Measurements from ENCODE around the gene KCTD4. TPM values are rescaled to one million over a fixed set of nuclear protein-coding genes. Genes with fewer than 3 reads are reported as not detected.

Gene KCTD4
- polyA plus RNA-seq, 3 donors = 0.12 TPM; not detected in 2

GRCh38 chr13:45238945-45239795 lies 38.3 kb upstream of the KCTD4 start:
- no peaks in the 10 kb centered on the region for H3K4me1 ChIP-seq (ENCODE audit: control insufficient read depth in 1 of 2, insufficient read depth in 2 of 2, low read length in 2 of 2)
- no peak overlapping the region for H3K4me3 ChIP-seq (replicated peaks in 1 of 3; ENCODE audit: low read depth in 2 of 3, low read length in 3 of 3)
- Mint-ChIP-seq H3K36me3 (peaks cover 7 to 10% of the 10 kb centered on the region in 2 donors), H3K4me3 (no peak overlapping the region), H3K27me3 (ENCODE audit: low read depth in 3 of 3) (peaks cover 1 to 3% (median 2%) of the 10 kb centered on the region in 3 donors), H3K4me1 (peaks cover 5% of the 10 kb centered on the region), H3K9me3 (no peaks in the 10 kb centered on the region), H3K27ac (peak overlapping the region in 2 of 7 donors; percentile 56 to 66)
- no peak overlapping the region for H2AFZ ChIP-seq (ENCODE audit: insufficient read depth, low read depth, low read length, poor library complexity, severe bottlenecking)
- H3K27me3 ChIP-seq (ENCODE audit: control insufficient read depth in 2 of 2, insufficient read depth in 2 of 2, low read length in 2 of 2) = no peaks in the 10 kb centered on the region
- H3K36me3 ChIP-seq (replicated peaks in 1 of 2; ENCODE audit: control insufficient read depth in 1 of 2, insufficient read depth in 2 of 2, low read length in 2 of 2) = peaks cover 2 to 7% of the 10 kb centered on the region in 2 donors
- no peak overlapping the region for H3K27ac ChIP-seq (ENCODE audit: low read depth in 1 of 2, low read length in 2 of 2)
- 100% methylated on average over 1 of the region's 4 CpGs for WGBS (ENCODE audit: insufficient coverage)
- no peaks in the 10 kb centered on the region for H3K9me3 ChIP-seq (replicated peaks in 1 of 2; ENCODE audit: control insufficient read depth in 1 of 2, insufficient read depth in 1 of 2, low read length in 2 of 2)
- intact Hi-C loops (cut with micrococcal nuclease) = no loop called here
- H3K9ac ChIP-seq (ENCODE audit: insufficient read depth, low read length, poor library complexity, severe bottlenecking) = no peak overlapping the region
- no peak for DNase-seq
- H4K20me1 ChIP-seq (ENCODE audit: insufficient read depth, low read length) = peaks cover 9% of the 10 kb centered on the region
- no peaks in the 10 kb centered on the region for H3K79me2 ChIP-seq (ENCODE audit: insufficient read depth, low read length)
- no peak for TF ChIP-seq CTCF (IDR thresholded peaks at IDR 0.05)
- H3K4me2 ChIP-seq (replicated peaks; ENCODE audit: extremely low read depth, low read length, poor library complexity, severe bottlenecking) = no peak overlapping the region

GRCh38 chr13:45232591-45232990 lies 31.7 kb upstream of the KCTD4 start:
- Histone ChIP-seq H3K4me1 (ENCODE audit: control insufficient read depth in 1 of 2, insufficient read depth in 2 of 2, low read length in 2 of 2) (no peaks in the 10 kb centered on the region), H3K4me3 (replicated peaks in 1 of 3; ENCODE audit: low read depth in 2 of 3, low read length in 3 of 3) (no peak overlapping the region), H3K36me3 (replicated peaks in 1 of 2; ENCODE audit: control insufficient read depth in 1 of 2, insufficient read depth in 2 of 2, low read length in 2 of 2) (peaks cover 0 to 2% of the 10 kb centered on the region in 2 donors), H3K27ac (ENCODE audit: low read depth in 1 of 2, low read length in 2 of 2) (no peak overlapping the region), H3K79me2 (ENCODE audit: insufficient read depth, low read length) (no peaks in the 10 kb centered on the region), H3K27me3 (ENCODE audit: control insufficient read depth in 2 of 2, insufficient read depth in 2 of 2, low read length in 2 of 2) (no peaks in the 10 kb centered on the region), H3K9ac (ENCODE audit: insufficient read depth, low read length, poor library complexity, severe bottlenecking) (no peak overlapping the region), H2AFZ (ENCODE audit: insufficient read depth, low read depth, low read length, poor library complexity, severe bottlenecking) (no peak overlapping the region), H3K4me2 (replicated peaks; ENCODE audit: extremely low read depth, low read length, poor library complexity, severe bottlenecking) (no peak overlapping the region), H4K20me1 (ENCODE audit: insufficient read depth, low read length) (peaks cover 4% of the 10 kb centered on the region), H3K9me3 (replicated peaks in 1 of 2; ENCODE audit: control insufficient read depth in 1 of 2, insufficient read depth in 1 of 2, low read length in 2 of 2) (no peaks in the 10 kb centered on the region)
- no CpG with 5 or more reads among the region's 2 CpGs for WGBS (ENCODE audit: insufficient coverage)
- Mint-ChIP-seq H3K36me3 (peaks cover 6 to 11% of the 10 kb centered on the region in 2 donors), H3K27me3 (ENCODE audit: low read depth in 3 of 3) (peaks cover 0 to 2% (median 2%) of the 10 kb centered on the region in 3 donors), H3K9me3 (no peaks in the 10 kb centered on the region), H3K4me1 (no peaks in the 10 kb centered on the region), H3K4me3 (no peak overlapping the region), H3K27ac (no peak overlapping the region)
- DNase-seq = no peak
- intact Hi-C loops (cut with micrococcal nuclease) = no loop called here
- no peak for TF ChIP-seq CTCF (IDR thresholded peaks at IDR 0.05)

Data from CD14-positive monocyte (primary cell).